ENCODE data around the gene FREM3.

FREM3 gene

GRCh38 chr4:143713553-143713952, 13.1 kb upstream of the FREM3 start:
- WGBS (ENCODE audit: extremely low coverage, insufficient coverage, low lambda C conversion rate): no CpG with 5 or more reads among the region's 5 CpGs
- no peaks in the 10 kb centered on the region for H3K27me3 ChIP-seq (ENCODE audit: insufficient read depth, low read length, poor library complexity)
- no peak overlapping the region for H3K4me2 ChIP-seq (ENCODE audit: low read length)
- DNase-seq: no peak
- no peak overlapping the region for H3K27ac ChIP-seq (ENCODE audit: low read depth, low read length)
- no peak overlapping the region for H3K9ac ChIP-seq (ENCODE audit: low read length)
- H3K36me3 ChIP-seq (ENCODE audit: control insufficient read depth, insufficient read depth, low read length): no peaks in the 10 kb centered on the region
- no peak overlapping the region for H2AK5ac ChIP-seq (ENCODE audit: low read length)
- no peak overlapping the region for H2BK120ac ChIP-seq (ENCODE audit: low read depth, low read length)
- H3K4ac ChIP-seq (ENCODE audit: low read depth, low read length): no peak overlapping the region
- H4K5ac ChIP-seq (ENCODE audit: low read length): no peak overlapping the region
- no peaks in the 10 kb centered on the region for H3K4me1 ChIP-seq (ENCODE audit: control insufficient read depth, low read depth, low read length)
- no peak overlapping the region for H2BK5ac ChIP-seq (ENCODE audit: low read length)
- no peaks in the 10 kb centered on the region for H3K79me1 ChIP-seq (ENCODE audit: low read length)
- H4K8ac ChIP-seq (ENCODE audit: low read depth, low read length): no peak overlapping the region
- H3K4me3 ChIP-seq (ENCODE audit: low read length): no peak overlapping the region
- no peaks in the 10 kb centered on the region for H3K79me2 ChIP-seq (ENCODE audit: control insufficient read depth, insufficient read depth, low read length)
- no peak overlapping the region for H3K56ac ChIP-seq (ENCODE audit: low read length)
- no peak overlapping the region for H3K18ac ChIP-seq (ENCODE audit: low read length)
- no peak overlapping the region for H2BK15ac ChIP-seq (replicated peaks; ENCODE audit: low read depth)
- H3K23ac ChIP-seq (ENCODE audit: low read length): no peak overlapping the region

- Histone ChIP-seq H3K18ac (ENCODE audit: low read length) (no peak overlapping the region), H2AK5ac (ENCODE audit: low read length) (no peak overlapping the region), H3K36me3 (ENCODE audit: control insufficient read depth, insufficient read depth, low read length) (no peaks in the 10 kb centered on the region), H2BK120ac (ENCODE audit: low read depth, low read length) (no peak overlapping the region), H2BK15ac (replicated peaks; ENCODE audit: low read depth) (no peak overlapping the region), H2BK5ac (ENCODE audit: low read length) (no peak overlapping the region), H4K8ac (ENCODE audit: low read depth, low read length) (no peak overlapping the region), H3K4me1 (ENCODE audit: control insufficient read depth, low read depth, low read length) (no peaks in the 10 kb centered on the region), H3K79me2 (ENCODE audit: control insufficient read depth, insufficient read depth, low read length) (no peaks in the 10 kb centered on the region), H3K79me1 (ENCODE audit: low read length) (no peaks in the 10 kb centered on the region), H3K27me3 (ENCODE audit: insufficient read depth, low read length, poor library complexity) (no peaks in the 10 kb centered on the region), H3K23ac (ENCODE audit: low read length) (no peak overlapping the region), H3K27ac (ENCODE audit: low read depth, low read length) (no peak overlapping the region), H3K9ac (ENCODE audit: low read length) (no peak overlapping the region), H3K4me3 (ENCODE audit: low read length) (no peak overlapping the region), H3K56ac (ENCODE audit: low read length) (no peak overlapping the region), H3K4me2 (ENCODE audit: low read length) (no peak overlapping the region), H4K5ac (ENCODE audit: low read length) (no peak overlapping the region), H3K4ac (ENCODE audit: low read depth, low read length) (no peak overlapping the region)
- no peak for DNase-seq
- WGBS (ENCODE audit: extremely low coverage, insufficient coverage, low lambda C conversion rate): no CpG with 5 or more reads among the region's 1 CpG
Measured at GRCh38 chr4:143712155-143712550, 11.7 kb upstream of the FREM3 start.

- Histone ChIP-seq H3K27ac (ENCODE audit: low read depth, low read length) (no peak overlapping the region), H3K9ac (ENCODE audit: low read length) (no peak overlapping the region), H3K23ac (ENCODE audit: low read length) (no peak overlapping the region), H2BK120ac (ENCODE audit: low read depth, low read length) (no peak overlapping the region), H2BK15ac (replicated peaks; ENCODE audit: low read depth) (no peak overlapping the region), H3K56ac (ENCODE audit: low read length) (no peak overlapping the region), H3K27me3 (ENCODE audit: insufficient read depth, low read length, poor library complexity) (no peaks in the 10 kb centered on the region), H3K36me3 (ENCODE audit: control insufficient read depth, insufficient read depth, low read length) (no peaks in the 10 kb centered on the region), H2AK5ac (ENCODE audit: low read length) (no peak overlapping the region), H3K18ac (ENCODE audit: low read length) (no peak overlapping the region), H3K4me2 (ENCODE audit: low read length) (no peak overlapping the region), H4K8ac (ENCODE audit: low read depth, low read length) (no peak overlapping the region), H3K4me1 (ENCODE audit: control insufficient read depth, low read depth, low read length) (no peaks in the 10 kb centered on the region), H2BK5ac (ENCODE audit: low read length) (no peak overlapping the region), H3K79me2 (ENCODE audit: control insufficient read depth, insufficient read depth, low read length) (no peaks in the 10 kb centered on the region), H4K5ac (ENCODE audit: low read length) (no peak overlapping the region), H3K4me3 (ENCODE audit: low read length) (no peak overlapping the region), H3K4ac (ENCODE audit: low read depth, low read length) (no peak overlapping the region), H3K79me1 (ENCODE audit: low read length) (no peaks in the 10 kb centered on the region)
- DNase-seq: peak; percentile 50
- 100% methylated on average over 1 of the region's 4 CpGs for WGBS (ENCODE audit: extremely low coverage, insufficient coverage, low lambda C conversion rate)
Measured at GRCh38 chr4:143711543-143712154, 11.2 kb upstream of the FREM3 start.

- Histone ChIP-seq H3K36me3 (ENCODE audit: control insufficient read depth, insufficient read depth, low read length) (no peaks in the 10 kb centered on the region), H3K18ac (ENCODE audit: low read length) (no peak overlapping the region), H3K27me3 (ENCODE audit: insufficient read depth, low read length, poor library complexity) (peaks cover 19% of the 10 kb centered on the region), H4K5ac (ENCODE audit: low read length) (no peak overlapping the region), H3K27ac (ENCODE audit: low read depth, low read length) (no peak overlapping the region), H3K56ac (ENCODE audit: low read length) (no peak overlapping the region), H3K79me1 (ENCODE audit: low read length) (no peaks in the 10 kb centered on the region), H3K79me2 (ENCODE audit: control insufficient read depth, insufficient read depth, low read length) (no peaks in the 10 kb centered on the region), H4K8ac (ENCODE audit: low read depth, low read length) (no peak overlapping the region), H3K4ac (ENCODE audit: low read depth, low read length) (no peak overlapping the region), H3K9ac (ENCODE audit: low read length) (no peak overlapping the region), H3K4me1 (ENCODE audit: control insufficient read depth, low read depth, low read length) (no peaks in the 10 kb centered on the region), H2BK120ac (ENCODE audit: low read depth, low read length) (no peak overlapping the region), H3K23ac (ENCODE audit: low read length) (no peak overlapping the region), H3K4me3 (ENCODE audit: low read length) (no peak overlapping the region), H2BK5ac (ENCODE audit: low read length) (no peak overlapping the region), H2AK5ac (ENCODE audit: low read length) (no peak overlapping the region), H2BK15ac (replicated peaks; ENCODE audit: low read depth) (no peak overlapping the region), H3K4me2 (ENCODE audit: low read length) (no peak overlapping the region)
- DNase-seq: no peak
- WGBS (ENCODE audit: extremely low coverage, insufficient coverage, low lambda C conversion rate): no CpG with 5 or more reads among the region's 6 CpGs
Measured at GRCh38 chr4:143701365-143701764, 890 bp upstream of the FREM3 start.

- Histone ChIP-seq H2AK5ac (ENCODE audit: low read length) (no peak overlapping the region), H3K9ac (ENCODE audit: low read length) (peak overlapping the region; percentile 38), H3K4me3 (ENCODE audit: low read length) (no peak overlapping the region), H4K8ac (ENCODE audit: low read depth, low read length) (no peak overlapping the region), H3K79me1 (ENCODE audit: low read length) (no peaks in the 10 kb centered on the region), H3K18ac (ENCODE audit: low read length) (no peak overlapping the region), H3K4me1 (ENCODE audit: control insufficient read depth, low read depth, low read length) (no peaks in the 10 kb centered on the region), H3K4me2 (ENCODE audit: low read length) (peak overlapping the region; percentile 89), H3K36me3 (ENCODE audit: control insufficient read depth, insufficient read depth, low read length) (no peaks in the 10 kb centered on the region), H3K27ac (ENCODE audit: low read depth, low read length) (no peak overlapping the region), H3K23ac (ENCODE audit: low read length) (peak overlapping the region; percentile 66), H2BK5ac (ENCODE audit: low read length) (no peak overlapping the region), H4K5ac (ENCODE audit: low read length) (no peak overlapping the region), H2BK15ac (replicated peaks; ENCODE audit: low read depth) (no peak overlapping the region), H3K79me2 (ENCODE audit: control insufficient read depth, insufficient read depth, low read length) (no peaks in the 10 kb centered on the region), H2BK120ac (ENCODE audit: low read depth, low read length) (no peak overlapping the region), H3K4ac (ENCODE audit: low read depth, low read length) (no peak overlapping the region), H3K27me3 (ENCODE audit: insufficient read depth, low read length, poor library complexity) (peaks cover 19% of the 10 kb centered on the region), H3K56ac (ENCODE audit: low read length) (peak overlapping the region; percentile 34)
- no CpG with 5 or more reads among the region's 34 CpGs for WGBS (ENCODE audit: extremely low coverage, insufficient coverage, low lambda C conversion rate)
- peak; percentile 40 for DNase-seq
Measured at GRCh38 chr4:143700046-143700415, 444 bp downstream of the FREM3 start.
